HG02970 (cell line): ENCODE results near the gene ARHGEF28.

Experiments used
- ATAC-seq: cut with Tn5 transposase; IDR thresholded peaks from one replicate; pipeline ENCODE4 v1.9.1; 2021; ENCODE audit warnings: mild to moderate bottlenecking, moderate library complexity, moderate number of reproducible peaks; ENCODE audit not compliant: unreplicated experiment, low FRiP score

Gene ARHGEF28

DNA sequence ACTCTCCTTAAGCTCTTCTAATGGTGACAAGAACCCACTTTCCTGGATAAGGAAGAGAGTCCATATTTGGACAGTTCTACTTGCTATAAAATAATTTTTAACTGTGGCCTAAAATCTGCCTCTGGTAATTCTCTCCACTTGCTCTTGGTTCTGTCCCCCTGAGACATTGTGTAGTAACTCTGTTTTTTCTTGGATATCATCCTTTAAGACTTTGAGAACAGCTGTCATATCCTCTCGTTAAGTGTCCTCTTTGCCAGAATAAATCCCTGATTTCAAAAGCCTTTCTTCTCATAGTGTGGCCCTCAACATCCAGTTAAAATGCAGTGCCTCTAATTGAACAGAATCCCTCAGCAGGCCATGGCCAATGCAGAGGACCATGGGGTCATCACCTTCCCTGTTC lies 101.5 kb downstream of the ARHGEF28 start:
- no peak for ATAC-seq

- no peak for ATAC-seq
Observed at GRCh38 chr5:73728493-73729273, 102.7 kb downstream of the ARHGEF28 start.

GRCh38 chr5:73729329-73729728 lies 103.3 kb downstream of the ARHGEF28 start:
- ATAC-seq = no peak

DNA sequence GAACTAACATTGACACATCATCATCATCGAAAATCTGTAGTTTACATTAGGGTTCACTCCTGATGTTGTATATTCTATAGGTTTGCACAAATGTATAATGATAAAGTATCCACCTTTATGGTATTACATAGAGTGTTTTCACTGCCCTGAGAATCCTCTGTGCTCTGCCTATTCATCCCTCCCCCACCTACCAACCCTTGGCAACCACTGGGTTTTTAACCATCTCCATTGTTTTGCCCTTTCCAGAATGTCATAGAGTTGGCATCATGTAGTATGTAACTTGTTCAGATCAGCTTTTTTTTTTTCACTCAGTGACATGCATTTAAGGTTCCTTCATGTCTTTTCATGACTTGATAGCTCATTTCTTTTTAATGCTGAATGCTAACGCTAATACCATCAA lies 106.0 kb downstream of the ARHGEF28 start:
- no peak for ATAC-seq

DNA sequence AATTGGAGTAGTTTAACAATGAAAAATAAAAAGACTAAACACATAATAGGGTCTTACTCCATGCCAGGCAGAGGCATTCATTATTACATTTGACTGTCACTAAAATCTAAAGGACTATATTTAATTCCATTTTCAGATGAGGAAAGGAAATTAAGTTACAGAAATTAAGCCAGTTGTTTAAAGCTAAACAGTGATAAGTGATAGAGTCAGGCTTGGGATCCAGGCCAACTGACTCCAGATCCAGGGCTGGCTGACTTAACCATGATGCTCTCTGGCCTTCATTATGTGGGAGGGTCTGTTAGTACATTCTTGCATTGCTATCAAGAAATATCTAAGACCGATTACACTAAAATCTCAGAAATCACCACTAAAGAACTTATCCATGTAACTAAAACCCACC lies 107.2 kb downstream of the ARHGEF28 start:
- no peak for ATAC-seq

DNA sequence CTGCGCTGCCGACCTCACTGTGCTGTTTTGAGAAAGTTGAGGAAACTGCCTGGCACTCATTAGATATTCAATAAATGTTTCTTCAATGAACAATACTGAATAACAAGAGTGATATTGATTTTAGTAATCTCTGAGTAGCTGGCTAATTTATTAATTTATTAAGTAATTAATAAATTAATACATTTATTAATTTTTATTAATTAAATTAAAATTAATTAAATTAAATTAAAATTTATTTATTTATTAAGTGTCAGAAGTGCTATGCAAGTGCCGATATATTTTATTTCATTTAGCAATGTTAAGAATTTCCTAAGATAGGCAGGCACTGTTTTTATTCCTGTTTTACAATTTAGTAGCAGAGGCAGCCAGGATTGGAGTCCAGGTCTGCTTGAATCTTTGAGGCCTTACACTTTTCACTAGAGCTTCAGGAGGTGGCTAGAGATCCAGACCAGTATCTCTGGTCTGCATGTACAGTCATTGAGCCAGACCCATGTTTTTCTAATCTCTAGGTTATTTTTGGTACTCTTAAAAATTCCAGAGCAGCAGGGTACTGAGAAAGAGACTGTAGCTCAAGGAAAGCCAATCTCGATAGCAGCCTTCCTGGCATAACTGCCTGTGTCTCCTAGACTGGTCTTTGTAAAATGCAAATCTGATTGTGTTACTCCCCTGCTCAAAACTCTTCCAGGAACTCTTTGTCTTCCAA lies 109.2 kb downstream of the ARHGEF28 start:
- ATAC-seq = no peak

DNA sequence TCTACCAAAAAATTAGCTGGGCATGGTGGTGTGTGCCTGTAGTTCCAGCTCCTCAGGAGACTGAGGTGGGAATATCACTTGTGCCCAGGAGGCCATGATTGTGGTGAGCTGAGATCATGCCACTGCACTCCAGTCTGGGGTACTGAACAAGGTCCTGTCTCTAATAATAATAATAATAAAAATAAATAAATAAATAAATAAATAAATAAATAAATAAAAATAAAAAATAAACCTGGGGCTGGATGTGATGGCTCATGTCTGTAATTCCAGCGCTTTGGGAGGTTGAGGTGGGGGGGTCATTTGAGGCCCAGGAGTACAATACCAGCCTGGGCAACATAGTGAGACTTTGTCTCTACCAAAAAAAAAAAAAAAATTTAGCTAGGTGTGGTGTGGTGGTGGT lies 113.7 kb downstream of the ARHGEF28 start:
- ATAC-seq = no peak

- ATAC-seq = no peak
Observed at GRCh38 chr5:73740274-73740790, 114.3 kb downstream of the ARHGEF28 start.

- no peak for ATAC-seq
Observed at GRCh38 chr5:73743161-73743560, 117.2 kb downstream of the ARHGEF28 start.

GRCh38 chr5:73745836-73746235 lies 119.8 kb downstream of the ARHGEF28 start:
- ATAC-seq = no peak

- no peak for ATAC-seq
Observed at GRCh38 chr5:73746608-73747007, 120.6 kb downstream of the ARHGEF28 start.

DNA sequence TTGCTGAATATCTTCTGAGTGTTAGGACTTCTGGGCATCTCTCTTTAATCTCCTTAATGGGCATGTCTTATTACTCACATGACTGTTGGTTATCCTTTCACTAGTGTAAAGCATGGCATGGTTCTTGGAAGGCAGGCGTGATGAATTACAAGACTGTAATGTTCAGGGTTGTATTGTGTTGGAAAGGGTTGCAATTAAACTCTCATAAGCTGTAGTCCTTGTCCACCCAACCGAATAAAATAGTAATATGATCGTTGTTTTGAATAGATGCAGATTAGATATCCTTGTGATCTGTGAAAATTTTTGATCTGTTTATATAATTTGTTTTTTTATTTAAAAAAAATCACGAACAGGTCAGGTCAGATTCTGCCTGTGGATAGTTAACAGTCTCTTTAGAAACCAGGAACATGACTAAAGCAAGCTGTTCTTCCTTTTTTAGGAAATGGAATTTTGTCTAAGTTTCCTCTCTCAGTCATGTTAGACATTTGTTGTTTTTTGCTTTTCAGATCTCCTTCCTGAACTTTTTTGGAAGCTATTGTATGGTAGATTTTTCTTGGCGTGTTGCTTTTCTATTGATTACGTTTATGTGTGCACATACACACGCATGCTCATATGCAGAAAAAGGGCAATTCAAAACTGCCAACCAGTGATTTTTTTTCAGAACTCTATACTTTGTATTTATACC lies 121.8 kb downstream of the ARHGEF28 start:
- ATAC-seq = no peak

DNA sequence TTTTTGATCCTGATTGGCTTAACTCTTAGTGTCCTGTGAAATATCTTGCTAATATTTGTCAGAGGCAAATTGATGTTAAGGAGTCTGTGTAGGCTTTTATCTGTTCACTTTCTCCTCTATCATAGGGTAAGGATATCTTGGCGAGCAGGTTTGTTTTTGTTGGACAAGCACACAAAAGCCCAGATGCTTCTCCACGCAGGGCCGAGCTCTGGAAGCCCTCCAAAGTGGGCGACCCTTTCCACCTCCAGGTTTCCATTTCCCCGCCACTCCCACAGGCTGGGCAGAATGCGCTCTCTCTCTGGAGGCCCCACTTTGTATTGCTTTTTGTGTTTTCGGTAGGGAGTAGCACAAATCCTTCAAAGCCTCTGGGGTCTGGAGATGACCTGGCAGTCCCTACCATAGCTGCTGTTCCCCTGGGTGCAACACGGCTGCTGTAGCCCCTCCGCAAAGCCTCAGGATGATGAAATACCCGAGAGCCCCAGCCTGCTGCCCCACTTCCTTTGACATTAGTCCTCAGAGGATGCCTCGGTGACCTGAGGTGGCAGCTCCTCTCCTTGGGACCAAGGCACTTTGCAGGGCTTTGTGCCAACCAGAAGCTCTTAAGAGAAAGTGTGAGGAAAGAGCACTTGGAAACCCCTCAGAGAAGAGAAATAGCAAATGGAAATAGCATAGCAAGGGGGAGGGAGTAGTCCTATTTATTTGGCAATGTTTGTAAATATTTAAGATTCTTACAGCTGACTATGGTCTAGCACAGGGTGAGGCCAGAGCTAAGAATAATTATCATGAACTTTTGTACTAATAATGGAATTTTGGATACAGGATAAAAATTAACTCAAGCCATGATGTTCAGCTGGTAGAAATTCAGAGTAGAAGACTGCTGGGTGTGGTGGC lies 122.8 kb downstream of the ARHGEF28 start:
- ATAC-seq = no peak

- no peak for ATAC-seq
Observed at GRCh38 chr5:73749485-73750270, 123.7 kb downstream of the ARHGEF28 start.

GRCh38 chr5:73751254-73751914 lies 125.4 kb downstream of the ARHGEF28 start:
- ATAC-seq = no peak

GRCh38 chr5:73754254-73754653 lies 128.3 kb downstream of the ARHGEF28 start:
- no peak for ATAC-seq

- no peak for ATAC-seq
Observed at GRCh38 chr5:73757416-73757815, 131.4 kb downstream of the ARHGEF28 start.

DNA sequence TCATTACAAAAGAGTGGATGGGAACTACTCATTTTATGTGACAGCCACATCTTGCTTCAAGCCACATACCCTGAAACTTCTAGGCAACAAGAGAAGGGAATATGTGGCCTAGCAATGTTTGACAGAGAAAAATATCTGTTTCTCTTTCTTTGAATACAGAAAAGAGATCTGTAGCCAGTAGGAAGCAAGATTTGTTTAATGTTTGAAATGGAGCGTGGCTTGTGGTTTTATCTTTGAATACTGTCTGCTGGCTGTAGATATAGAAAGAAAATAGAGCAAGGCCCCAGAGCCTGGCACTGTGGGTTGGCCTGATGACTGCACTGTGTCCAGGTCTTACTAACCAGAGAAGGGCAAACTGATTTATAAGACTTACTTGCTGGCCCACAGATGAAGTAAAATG lies 133.8 kb downstream of the ARHGEF28 start:
- ATAC-seq = no peak
